Gastrocnemius medialis (tissue), 4 donors: ENCODE measurements around the gene ORM1.
"Not testable (repeated sequence)": the region's sequence is repeated elsewhere in the genome, so short reads cannot be mapped to it uniquely, and the experiment has no call there.

ENCODE experiments used
- POLR2A ChIP-seq, 2 donors: fragments of 450-650 bp; IDR thresholded peaks; one replicate each; pipeline ENCODE4 v1.6.1; 2017; ENCODE audit warnings: antibody characterized with exemption in 2 of 2, mild to moderate bottlenecking in 2 of 2, moderate library complexity in 2 of 2
- TF ChIP-seq, protein P1 (sequence below), 5 experiments: fragments of 450-650 bp in 3 of 5; fragments of 200-600 bp in 2 of 5; sonication (generic) in 2 of 5; IDR thresholded peaks in 4 of 5; conservative IDR thresholded peaks in 1 of 5; 1 replicate in 4 of 5; 2 replicates in 1 of 5; pipeline ENCODE4 v1.5.1; 2016 to 2019; ENCODE audit warnings: antibody characterized with exemption in 5 of 5, mild to moderate bottlenecking in 3 of 5, moderate library complexity in 3 of 5

DNA sequence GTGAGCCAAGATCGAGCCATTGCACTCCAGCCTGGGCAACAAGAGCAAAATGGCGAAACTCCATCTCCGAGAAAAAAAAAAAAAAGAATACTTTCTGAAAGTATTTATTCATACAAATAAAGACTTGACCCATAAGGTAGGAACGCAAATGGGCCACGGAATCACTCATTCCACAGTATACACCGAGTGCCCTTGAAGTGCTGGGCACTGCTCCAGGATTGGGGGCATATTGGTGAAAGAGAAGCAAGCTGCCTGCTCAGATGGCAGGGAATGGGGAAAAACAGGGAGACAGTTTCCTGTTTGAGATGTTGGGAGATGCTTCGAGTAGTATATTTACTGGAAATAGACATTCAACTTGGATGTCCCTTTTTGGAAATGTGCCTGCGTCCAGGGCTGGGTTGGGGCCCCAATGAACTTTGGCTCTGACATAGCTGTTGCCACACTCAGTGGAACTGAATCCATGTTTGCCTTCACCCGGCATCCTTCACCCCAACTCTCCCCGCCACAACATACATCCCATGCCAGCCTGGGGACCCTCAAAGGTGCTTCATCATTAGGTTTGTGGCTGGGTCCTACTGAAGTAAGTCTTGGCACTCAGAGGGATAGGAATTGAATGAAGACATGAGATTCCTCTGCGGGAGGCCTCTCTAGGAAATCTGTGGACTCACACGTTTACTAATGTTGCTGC is 6.2 kb downstream of the ORM1 start:
- TF ChIP-seq, protein P1, sequence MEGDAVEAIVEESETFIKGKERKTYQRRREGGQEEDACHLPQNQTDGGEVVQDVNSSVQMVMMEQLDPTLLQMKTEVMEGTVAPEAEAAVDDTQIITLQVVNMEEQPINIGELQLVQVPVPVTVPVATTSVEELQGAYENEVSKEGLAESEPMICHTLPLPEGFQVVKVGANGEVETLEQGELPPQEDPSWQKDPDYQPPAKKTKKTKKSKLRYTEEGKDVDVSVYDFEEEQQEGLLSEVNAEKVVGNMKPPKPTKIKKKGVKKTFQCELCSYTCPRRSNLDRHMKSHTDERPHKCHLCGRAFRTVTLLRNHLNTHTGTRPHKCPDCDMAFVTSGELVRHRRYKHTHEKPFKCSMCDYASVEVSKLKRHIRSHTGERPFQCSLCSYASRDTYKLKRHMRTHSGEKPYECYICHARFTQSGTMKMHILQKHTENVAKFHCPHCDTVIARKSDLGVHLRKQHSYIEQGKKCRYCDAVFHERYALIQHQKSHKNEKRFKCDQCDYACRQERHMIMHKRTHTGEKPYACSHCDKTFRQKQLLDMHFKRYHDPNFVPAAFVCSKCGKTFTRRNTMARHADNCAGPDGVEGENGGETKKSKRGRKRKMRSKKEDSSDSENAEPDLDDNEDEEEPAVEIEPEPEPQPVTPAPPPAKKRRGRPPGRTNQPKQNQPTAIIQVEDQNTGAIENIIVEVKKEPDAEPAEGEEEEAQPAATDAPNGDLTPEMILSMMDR (IDR thresholded peaks at IDR 0.05 in 4 of 5, conservative IDR thresholded peaks at IDR 0.05 in 1 of 5): not testable (repeated sequence)
- not testable (repeated sequence) for TF ChIP-seq POLR2A (IDR thresholded peaks at IDR 0.05)
